Caco-2 (cell line): ENCODE measurements around the gene FBXO5. TPM values are rescaled to one million over a fixed set of nuclear protein-coding genes. Genes with fewer than 3 reads are reported as not detected.

Experiments
- BruUV-seq: library from RNA; stranded (reverse); fragments of 400-500 nt; replicated peaks from 2 replicates; lab custom pipeline; 2021; lab: Mats Ljungman, UMichigan
- CTCF ChIA-PET: fragments of 300-600 bp; sonication (Branson Sonifier 250); formaldehyde crosslinking; loops from one replicate; lab custom pipeline; 2022; ENCODE audit warnings: antibody characterized with exemption; lab: Charles Lee
- POLR2A ChIA-PET: fragments of 300-600 bp; sonication (Branson Sonifier 250); formaldehyde crosslinking; loops from one replicate; lab custom pipeline; 2022; ENCODE audit warnings: antibody characterized with exemption; lab: Charles Lee
- DNase-seq, 2 experiments: peaks; one replicate each; pipeline versions ENCODE4 v3.0.0 to v3.0.0-alpha.2; 2020 to 2022
- H3K27me3 ChIP-seq: replicated peaks from 2 replicates; pipeline ENCODE4 v1.6.0; 2011; ENCODE audit warnings: low read length; ENCODE audit not compliant: control insufficient read depth, insufficient read depth
- H3K36me3 ChIP-seq: 2 replicates; pipeline ENCODE4 v1.5.1; 2011; ENCODE audit warnings: low read length; ENCODE audit not compliant: control insufficient read depth, insufficient read depth
- H3K4me1 ChIP-seq: fragments of 250-450 bp; sonication (Bioruptor Pico); 2 replicates; pipeline ENCODE4 v1.5.1; 2020; ENCODE audit warnings: mild to moderate bottlenecking
- H3K4me3 ChIP-seq: 2 replicates; pipeline ENCODE4 v1.5.1; 2011; ENCODE audit warnings: low read depth, mild to moderate bottlenecking, control low read depth, low read length
- H3K9me3 ChIP-seq: fragments of 250-450 bp; sonication (Bioruptor Pico); 2 replicates; pipeline ENCODE4 v1.5.1; 2020; ENCODE audit warnings: mild to moderate bottlenecking, moderate library complexity
- H3K27ac Mint-ChIP-seq: one replicate; pipeline ENCODE4 v1.8.0; 2022; ENCODE audit warnings: mixed read lengths; ENCODE audit not compliant: unreplicated experiment
- H3K27me3 Mint-ChIP-seq: one replicate; pipeline ENCODE4 v1.8.0; 2022; ENCODE audit warnings: mixed read lengths; ENCODE audit not compliant: insufficient read depth, unreplicated experiment
- H3K36me3 Mint-ChIP-seq: one replicate; pipeline ENCODE4 v1.8.0; 2022; ENCODE audit warnings: mild to moderate bottlenecking, mixed read lengths; ENCODE audit not compliant: insufficient read depth, unreplicated experiment
- H3K4me1 Mint-ChIP-seq: one replicate; pipeline ENCODE4 v1.8.0; 2022; ENCODE audit warnings: low read depth, mixed read lengths; ENCODE audit not compliant: unreplicated experiment
- H3K4me3 Mint-ChIP-seq: one replicate; pipeline ENCODE4 v1.8.0; 2022; ENCODE audit warnings: mild to moderate bottlenecking, moderate library complexity, mixed read lengths; ENCODE audit not compliant: unreplicated experiment
- H3K9me3 Mint-ChIP-seq: one replicate; pipeline ENCODE4 v1.8.0; 2022; ENCODE audit warnings: mixed read lengths; ENCODE audit not compliant: unreplicated experiment
- CTCF ChIP-seq, 2 experiments: fragments of 200-600 bp in 1 of 2; IDR thresholded peaks; 1 replicate in 1 of 2; 2 replicates in 1 of 2; pipeline versions ENCODE4 v1.5.1 to v1.8.0; 2011 to 2022; ENCODE audit warnings: antibody characterized with exemption in 1 of 2, control low read depth in 1 of 2, inconsistent platforms in 1 of 2, low read depth in 1 of 2, low read length in 1 of 2, mild to moderate bottlenecking in 1 of 2, moderate library complexity in 1 of 2; ENCODE audit not compliant: insufficient read depth in 1 of 2, severe bottlenecking in 1 of 2, unreplicated experiment in 1 of 2
- intact Hi-C: fragments of 100-400 bp; cut with micrococcal nuclease; formaldehyde crosslinking; loops from one replicate; pipeline ENCODE4 v1.10.0; 2022; ENCODE audit not compliant: unreplicated experiment
- total RNA-seq: library from RNA; stranded (reverse); gene quantifications from 2 replicates; pipeline ENCODE4 v1.2.3, GENCODE V29; 2022

Gene FBXO5
- total RNA-seq, 1 experiment from 2014 or later: 35.5 TPM

- H3K36me3 Mint-ChIP-seq: no peaks in the 10 kb centered on the region
- H3K9me3 Mint-ChIP-seq: no peaks in the 10 kb centered on the region
- H3K27ac Mint-ChIP-seq: no peak overlapping the region
- H3K4me1 ChIP-seq: no peaks in the 10 kb centered on the region
- TF ChIP-seq CTCF (IDR thresholded peaks at IDR 0.05; ENCODE audit: insufficient read depth in 1 of 2, low read depth in 1 of 2, low read length in 1 of 2, severe bottlenecking in 1 of 2, unreplicated experiment in 1 of 2): no peak
- H3K4me3 ChIP-seq: no peak overlapping the region
- no peak for DNase-seq
- H3K27me3 Mint-ChIP-seq: peaks cover 2% of the 10 kb centered on the region
- CTCF ChIA-PET: no interaction called here
- H3K4me1 Mint-ChIP-seq: peaks cover 7% of the 10 kb centered on the region
- no peaks in the 10 kb centered on the region for H3K9me3 ChIP-seq
- H3K4me3 Mint-ChIP-seq: no peak overlapping the region
- POLR2A ChIA-PET: no interaction called here
- no peaks in the 10 kb centered on the region for H3K36me3 ChIP-seq
- no TSS peak for BruUV-seq
- intact Hi-C loops: no loop called here
- H3K27me3 ChIP-seq: no peaks in the 10 kb centered on the region
Measured at GRCh38 chr6:152959333-152959732, 23.5 kb downstream of the FBXO5 start.

GRCh38 chr6:152957796-152958195 is 25.0 kb downstream of the FBXO5 start:
- H3K27me3 Mint-ChIP-seq: peaks cover 2% of the 10 kb centered on the region
- DNase-seq: no peak
- Histone ChIP-seq H3K4me3 (no peak overlapping the region), H3K4me1 (no peaks in the 10 kb centered on the region), H3K36me3 (no peaks in the 10 kb centered on the region), H3K27me3 (no peaks in the 10 kb centered on the region), H3K9me3 (no peaks in the 10 kb centered on the region)
- ChIA-PET CTCF (no interaction called here), POLR2A (no interaction called here)
- H3K9me3 Mint-ChIP-seq: no peaks in the 10 kb centered on the region
- H3K36me3 Mint-ChIP-seq: no peaks in the 10 kb centered on the region
- peaks cover 7% of the 10 kb centered on the region for H3K4me1 Mint-ChIP-seq
- no TSS peak for BruUV-seq
- intact Hi-C loops: no loop called here
- no peak overlapping the region for H3K27ac Mint-ChIP-seq
- H3K4me3 Mint-ChIP-seq: no peak overlapping the region
- TF ChIP-seq CTCF (IDR thresholded peaks at IDR 0.05; ENCODE audit: insufficient read depth in 1 of 2, low read depth in 1 of 2, low read length in 1 of 2, severe bottlenecking in 1 of 2, unreplicated experiment in 1 of 2): no peak

GRCh38 chr6:152954443-152954842 is 28.4 kb downstream of the FBXO5 start:
- BruUV-seq: no TSS peak
- H3K36me3 Mint-ChIP-seq: no peaks in the 10 kb centered on the region
- Histone ChIP-seq H3K36me3 (no peaks in the 10 kb centered on the region), H3K27me3 (no peaks in the 10 kb centered on the region), H3K9me3 (no peaks in the 10 kb centered on the region), H3K4me3 (no peak overlapping the region), H3K4me1 (no peaks in the 10 kb centered on the region)
- no peak for DNase-seq
- no peak overlapping the region for H3K4me3 Mint-ChIP-seq
- ChIA-PET CTCF (interaction anchor here (0.7 kb wide), 2 partner anchors 29 to 74 kb away, joined by 3 read pairs; partner anchors contain the start of gene FBXO5), POLR2A (no interaction called here)
- peaks cover 7% of the 10 kb centered on the region for H3K4me1 Mint-ChIP-seq
- H3K27ac Mint-ChIP-seq: no peak overlapping the region
- TF ChIP-seq CTCF (IDR thresholded peaks at IDR 0.05; ENCODE audit: insufficient read depth in 1 of 2, low read depth in 1 of 2, low read length in 1 of 2, severe bottlenecking in 1 of 2, unreplicated experiment in 1 of 2): no peak
- no peaks in the 10 kb centered on the region for H3K9me3 Mint-ChIP-seq
- peaks cover 2% of the 10 kb centered on the region for H3K27me3 Mint-ChIP-seq
- intact Hi-C loops: loop anchor here (1.0 kb wide), 1 partner anchor 70 kb away; no protein-coding TSS in a partner anchor
